GM18502 (cell line): ENCODE data around the gene UBE2E2.
"Not testable (repeated sequence)": the region's sequence is repeated elsewhere in the genome, so short reads cannot be mapped to it uniquely, and the experiment has no call there.

ENCODE experiments used
- ATAC-seq: cut with Tn5 transposase; IDR thresholded peaks from one replicate; pipeline ENCODE4 v1.9.1; 2021; ENCODE audit warnings: mild to moderate bottlenecking; ENCODE audit not compliant: unreplicated experiment, poor library complexity

The UBE2E2 gene

DNA sequence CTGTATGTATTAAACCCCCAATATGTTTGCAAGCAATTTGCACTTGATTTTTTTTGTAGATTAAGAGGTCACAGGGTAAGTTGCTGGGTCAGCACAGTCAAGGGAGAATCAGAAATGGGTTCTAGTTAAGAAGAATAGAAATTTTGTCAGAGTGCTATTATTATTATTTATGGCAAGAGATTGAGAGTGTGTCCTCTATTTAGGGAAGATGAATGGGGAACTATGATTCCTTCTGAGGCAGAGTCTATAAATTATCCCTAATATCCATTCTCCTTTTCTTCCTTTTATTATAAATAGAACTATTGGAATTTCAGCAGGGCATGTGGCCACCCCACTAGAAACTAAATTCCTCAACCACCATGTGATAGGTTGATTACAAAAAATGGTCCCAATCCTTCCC, 392.7 kb downstream of the UBE2E2 start:
- no peak for ATAC-seq

DNA sequence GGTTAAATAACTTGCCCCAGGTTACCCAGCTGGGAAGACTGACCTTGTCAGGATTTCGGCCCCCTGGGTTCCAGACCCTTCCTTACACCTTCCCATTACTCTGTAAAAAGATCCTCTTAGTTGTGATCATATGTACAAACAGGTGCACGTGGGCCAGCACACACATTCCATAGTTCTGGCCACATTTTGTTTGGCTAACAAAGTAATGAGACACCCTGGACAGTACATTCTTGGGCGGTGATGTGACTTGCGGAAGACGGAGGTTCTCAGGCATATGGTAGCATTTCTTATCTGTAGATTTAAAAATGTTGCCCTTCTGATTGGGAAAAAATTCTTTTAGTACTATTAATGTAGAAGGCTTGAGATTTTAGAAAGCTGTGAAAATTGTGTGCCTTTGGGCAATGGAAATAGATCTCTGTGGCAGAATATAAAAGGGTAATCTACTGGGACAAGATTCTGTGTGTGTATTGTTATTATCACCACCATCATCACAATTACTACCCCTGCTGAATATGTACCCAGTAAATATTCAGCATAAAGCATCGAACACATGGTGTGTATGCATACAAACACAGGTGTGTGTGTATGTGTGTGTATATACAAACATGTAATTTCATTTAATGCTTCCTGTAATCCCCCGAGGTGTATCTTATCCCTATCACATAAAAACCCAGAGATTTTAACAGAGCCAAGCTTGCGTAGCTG, 397.2 kb downstream of the UBE2E2 start:
- ATAC-seq, result no peak

DNA sequence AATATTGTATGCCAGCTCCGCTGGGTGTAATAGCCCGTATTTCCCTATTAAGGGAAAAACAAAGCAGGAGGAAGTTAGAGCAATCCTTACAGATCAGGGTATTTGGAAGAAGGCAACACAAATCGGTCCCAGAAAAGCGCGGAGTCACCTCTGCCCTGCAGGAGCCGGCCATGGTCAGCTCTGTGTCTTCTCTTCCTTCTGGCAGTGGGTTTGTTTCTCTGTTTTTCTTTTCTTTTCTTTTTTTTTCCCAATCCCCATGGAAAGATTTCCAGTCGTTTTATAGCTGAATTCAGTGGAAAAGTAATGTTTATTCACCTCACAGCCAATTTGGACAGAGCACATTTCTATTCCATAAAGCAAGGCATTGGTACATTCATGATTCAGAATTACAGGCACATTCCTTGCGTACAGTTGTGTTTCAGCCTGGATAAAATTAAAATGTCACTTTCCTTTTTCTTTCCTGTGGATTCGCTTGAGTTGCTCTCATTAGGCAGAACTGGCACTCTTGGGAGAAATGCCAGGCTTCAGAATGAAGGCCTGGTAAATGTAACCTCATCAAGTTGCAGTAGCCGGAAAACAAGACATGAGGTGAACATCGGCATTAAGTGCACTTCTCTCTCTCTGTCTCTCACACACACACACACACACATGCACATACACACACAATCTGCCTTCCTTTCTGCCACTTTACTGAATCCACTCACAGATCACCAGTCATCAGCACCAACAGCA, 398.1 kb downstream of the UBE2E2 start:
- ATAC-seq, result no peak

DNA sequence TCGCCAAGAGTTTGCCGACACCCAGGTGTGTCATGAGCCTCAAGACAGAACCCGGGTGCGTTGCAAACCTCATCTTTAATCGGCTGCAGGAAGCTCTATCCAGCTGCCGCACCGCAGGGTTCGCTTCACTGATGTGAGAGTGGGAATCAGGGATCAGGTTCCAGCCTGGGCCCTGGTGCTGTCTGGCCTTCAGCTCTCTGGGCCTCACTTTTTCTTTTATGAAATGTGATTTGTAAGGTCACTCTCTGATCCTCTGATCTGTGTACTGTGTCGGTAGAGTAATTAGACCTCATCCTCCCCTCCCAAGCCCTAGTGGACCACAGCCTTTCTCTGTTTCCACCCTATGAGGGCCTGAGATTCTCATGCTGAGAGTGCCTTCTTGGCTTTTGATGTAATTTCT, 399.8 kb downstream of the UBE2E2 start:
- ATAC-seq, result no peak

DNA sequence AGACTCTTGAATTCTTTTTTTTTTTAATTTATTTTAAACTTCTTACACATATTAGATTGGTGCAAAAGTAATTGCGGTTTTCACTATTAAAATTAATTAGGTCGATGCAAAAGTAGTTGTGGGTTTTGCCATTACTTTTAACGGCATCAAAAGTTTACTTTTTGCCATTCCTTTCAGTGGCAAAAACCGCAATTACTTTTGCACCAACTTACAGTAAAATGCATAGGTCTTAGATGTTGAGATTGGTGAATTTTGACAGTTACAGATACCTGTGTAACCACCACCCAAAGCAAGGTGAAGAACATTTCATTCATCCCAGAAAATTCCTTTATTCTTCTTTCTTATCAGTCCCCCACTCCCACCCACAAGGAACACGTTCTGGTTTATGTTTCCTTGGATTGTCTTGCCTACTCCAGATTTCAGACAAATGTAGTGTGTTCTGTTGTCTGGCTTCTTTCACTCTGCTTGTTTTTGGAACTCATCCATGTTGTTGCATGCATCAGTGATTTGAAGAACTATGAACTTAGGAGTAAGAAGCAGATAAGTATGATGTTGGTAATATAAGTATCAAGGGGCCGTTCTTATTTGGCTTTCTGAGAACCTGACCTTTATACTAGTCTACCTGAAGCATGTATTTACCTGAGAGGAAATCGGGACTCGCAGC, 404.2 kb downstream of the UBE2E2 start:
- ATAC-seq, result no peak

DNA sequence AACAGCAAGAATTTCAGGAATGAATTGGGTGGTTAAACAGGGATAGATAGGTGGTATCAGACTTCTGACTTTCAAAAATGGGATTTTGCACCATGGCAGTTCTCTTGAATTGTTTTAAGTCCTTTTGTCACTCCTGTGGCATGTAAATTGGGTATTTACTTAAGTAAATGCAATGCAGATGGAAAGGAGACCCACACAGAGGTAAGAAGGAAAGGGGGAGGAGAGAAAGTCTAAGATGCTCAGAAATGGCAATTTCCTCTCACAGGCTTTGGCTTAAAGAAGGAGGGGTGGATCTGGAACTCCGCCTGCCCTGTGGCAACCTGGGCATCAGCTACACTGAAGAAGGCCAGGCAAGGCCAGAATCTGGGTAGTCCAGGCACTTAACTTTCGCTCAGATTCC, 405.5 kb downstream of the UBE2E2 start:
- ATAC-seq, result no peak

DNA sequence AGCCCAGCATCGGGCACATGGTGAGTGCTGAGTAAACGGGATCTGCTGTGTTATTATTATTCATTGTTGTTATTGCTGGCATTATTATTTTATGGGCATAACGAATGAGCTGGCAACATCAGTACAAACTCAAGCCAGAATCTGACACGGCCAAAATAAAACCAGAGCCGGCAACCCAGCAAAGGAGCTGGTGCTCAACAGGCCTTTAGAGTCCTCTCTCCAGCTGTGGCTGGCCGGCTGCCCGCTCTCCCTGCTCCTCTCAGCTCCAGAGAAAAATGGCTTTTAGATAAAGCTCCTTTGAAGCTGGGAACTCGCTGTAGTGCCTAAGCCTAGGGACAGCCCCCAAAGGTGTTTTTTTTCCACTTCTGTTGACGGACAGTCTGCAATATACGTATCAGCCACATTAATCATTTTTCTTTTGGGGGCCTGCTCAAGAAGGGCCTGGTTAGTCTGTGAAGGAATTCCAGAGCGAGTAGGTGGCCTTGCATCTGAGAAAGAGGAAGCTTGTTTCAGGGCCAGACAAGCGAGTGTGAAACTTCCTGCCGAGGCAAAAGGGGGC, 408.7 kb downstream of the UBE2E2 start:
- ATAC-seq, result no peak

DNA sequence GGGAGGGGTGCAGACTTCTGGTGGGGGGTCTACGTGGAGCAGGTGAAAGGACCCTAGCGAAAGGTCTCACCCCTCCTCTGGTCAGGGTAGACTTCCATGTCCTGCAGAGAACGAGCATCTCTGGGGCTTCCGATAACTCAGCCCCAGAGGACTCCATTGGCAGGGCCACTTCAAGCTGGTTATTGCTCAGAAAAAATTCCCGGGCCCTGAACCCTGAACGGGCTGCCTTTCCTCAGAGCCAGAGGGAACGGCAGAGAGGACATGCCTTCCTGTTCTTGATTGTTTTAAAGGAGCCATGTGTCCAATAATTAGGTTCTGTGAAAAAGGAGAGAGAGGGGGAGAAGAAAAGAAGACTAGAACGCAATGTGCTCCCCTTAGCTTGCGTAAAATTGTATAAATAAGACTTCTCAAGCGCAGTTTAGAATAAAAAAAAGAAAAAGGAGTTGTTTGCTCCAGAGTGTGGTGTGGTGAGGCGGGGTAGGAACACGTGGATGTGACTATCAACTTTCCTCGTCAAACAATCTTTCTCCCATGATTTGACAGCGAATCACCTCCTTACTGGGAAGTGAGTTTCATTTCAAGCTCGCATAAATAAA, 409.3 kb downstream of the UBE2E2 start:
- ATAC-seq, result no peak

DNA sequence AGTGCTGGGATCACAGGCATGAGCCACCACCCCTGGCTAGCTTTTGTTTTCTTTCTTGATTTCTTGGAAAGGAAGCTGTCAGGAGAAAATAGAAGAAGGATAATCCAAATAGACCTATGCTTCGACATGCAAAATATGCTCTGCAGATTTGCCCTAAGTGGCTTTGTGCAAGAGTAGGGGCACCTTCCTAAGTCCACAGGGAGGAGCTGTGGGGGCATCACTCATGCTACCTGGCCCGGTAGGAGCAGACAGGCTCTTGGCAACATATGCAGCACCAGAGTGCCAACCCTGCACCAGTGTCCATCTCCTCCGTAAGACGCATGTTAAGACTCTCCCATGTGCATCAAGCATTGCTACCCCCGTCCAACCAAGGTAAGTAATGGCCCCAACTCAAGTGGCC, 411.9 kb downstream of the UBE2E2 start:
- no peak for ATAC-seq

DNA sequence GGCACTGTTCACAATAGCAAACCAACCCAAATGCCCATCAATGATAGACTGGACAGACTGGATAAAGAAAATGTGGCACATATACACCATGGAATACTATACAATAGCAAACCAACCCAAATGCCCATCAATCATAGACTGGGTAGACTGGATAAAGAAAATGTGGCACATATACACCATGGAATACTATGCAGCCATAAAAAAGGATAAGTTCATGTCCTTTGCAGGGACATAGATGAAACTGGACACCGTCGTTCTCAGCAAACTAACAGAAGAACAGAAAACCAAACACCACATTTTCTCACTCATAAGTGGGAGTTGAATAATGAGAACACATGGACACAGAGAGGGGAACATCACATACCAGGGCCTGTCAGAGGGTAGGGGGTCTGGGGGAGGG, 415.3 kb downstream of the UBE2E2 start:
- not testable (repeated sequence) for ATAC-seq

DNA sequence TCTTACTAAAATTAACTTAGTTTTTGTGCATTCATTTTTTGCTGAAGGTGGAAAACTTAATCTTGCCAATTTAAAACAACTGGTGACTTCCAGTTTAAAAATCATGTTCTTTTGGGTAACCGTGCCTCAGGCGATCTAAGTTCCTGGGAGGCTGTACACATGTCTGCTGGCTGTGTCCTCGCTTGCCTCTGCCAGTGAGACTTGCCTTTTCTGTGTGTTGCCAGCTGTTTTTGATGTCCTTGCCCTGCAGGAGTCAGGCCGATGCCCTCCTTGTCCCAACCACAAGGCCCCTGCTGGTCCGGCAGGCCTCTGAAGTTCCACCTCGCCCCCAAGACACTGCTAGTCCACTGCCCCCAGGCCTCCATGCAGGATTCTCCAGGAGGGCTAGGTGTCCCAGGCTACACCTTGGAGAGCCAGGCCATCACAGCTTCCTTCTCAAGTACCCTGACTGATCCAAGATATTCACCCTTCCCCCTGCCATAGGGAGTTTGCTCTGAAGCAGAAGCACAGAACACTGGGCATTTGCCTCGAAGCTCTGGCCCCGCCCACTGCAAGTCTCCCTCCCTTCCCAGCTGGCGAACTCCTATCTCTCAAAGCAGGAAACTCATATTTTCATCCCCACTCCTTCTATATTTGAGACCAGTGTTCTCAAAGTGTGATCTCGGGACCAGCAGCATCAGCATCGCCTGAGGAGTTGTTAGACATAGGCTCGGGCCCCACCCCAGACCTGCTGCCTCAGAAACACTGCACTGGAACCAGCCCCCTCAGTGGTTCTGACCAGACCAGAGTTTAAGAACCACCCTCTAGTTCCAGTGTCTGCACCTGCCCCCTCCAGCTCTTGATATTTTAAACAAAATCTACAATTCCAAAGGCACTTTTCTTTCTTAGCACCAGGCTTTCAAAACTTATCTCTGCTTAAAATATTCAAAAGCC, 416.8 kb downstream of the UBE2E2 start:
- ATAC-seq, result no peak

DNA sequence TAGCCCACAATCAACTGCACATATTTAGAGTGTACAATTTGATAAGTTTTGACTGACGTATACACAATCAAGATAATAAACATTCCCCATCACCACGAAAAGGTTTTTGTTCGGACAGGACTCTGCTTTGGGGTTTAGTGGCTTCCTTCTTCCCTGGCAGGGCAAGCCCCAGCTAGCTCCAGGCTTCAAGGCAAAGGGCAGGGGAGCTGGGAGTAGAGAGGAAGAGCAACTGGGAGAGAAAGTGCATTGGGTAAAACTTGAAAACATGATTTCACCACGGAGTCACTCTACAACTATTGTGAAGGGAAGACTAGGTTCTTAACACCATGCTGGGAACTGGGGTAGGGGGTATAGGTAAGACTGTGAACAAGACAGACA, 417.5 kb downstream of the UBE2E2 start:
- ATAC-seq, result no peak

DNA sequence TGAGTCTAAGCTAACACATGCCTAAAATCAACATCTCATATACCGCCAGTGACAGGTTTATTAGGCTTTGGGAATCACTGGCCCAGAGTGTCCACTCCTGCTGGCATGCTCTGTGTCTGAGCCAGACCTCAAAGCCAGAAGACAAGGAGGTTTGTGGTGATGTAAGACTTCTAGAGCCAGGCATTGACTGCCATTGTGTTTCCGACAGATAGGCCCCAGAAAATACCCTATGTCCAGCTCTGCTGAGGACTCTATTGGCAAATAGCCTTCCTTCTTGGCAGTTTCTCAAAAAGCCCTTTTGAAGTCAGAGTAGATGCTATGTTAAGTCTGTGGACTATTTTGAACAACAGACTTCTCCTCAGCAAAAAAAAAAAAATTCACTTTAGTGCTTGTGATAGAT, 420.7 kb downstream of the UBE2E2 start:
- no peak for ATAC-seq

DNA sequence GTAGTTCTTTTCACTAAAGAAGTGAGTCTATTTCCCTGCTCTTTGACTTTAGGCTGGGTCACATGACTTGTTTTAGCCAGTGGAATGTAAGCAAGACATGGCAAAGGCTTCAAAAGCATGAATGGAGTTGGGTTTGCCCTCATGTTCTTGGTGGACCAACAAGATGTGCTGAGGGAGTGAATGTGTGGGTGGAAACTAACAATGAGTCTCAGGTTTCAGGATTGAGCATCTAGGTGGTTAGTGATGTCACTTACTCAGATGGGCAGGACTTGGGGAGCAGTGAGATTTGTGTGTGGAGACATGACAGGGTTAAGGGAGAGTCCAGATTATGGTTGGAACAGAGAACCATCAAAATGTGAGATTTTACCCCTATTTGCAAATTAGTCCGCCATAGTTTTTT, 421.2 kb downstream of the UBE2E2 start:
- ATAC-seq, result no peak

DNA sequence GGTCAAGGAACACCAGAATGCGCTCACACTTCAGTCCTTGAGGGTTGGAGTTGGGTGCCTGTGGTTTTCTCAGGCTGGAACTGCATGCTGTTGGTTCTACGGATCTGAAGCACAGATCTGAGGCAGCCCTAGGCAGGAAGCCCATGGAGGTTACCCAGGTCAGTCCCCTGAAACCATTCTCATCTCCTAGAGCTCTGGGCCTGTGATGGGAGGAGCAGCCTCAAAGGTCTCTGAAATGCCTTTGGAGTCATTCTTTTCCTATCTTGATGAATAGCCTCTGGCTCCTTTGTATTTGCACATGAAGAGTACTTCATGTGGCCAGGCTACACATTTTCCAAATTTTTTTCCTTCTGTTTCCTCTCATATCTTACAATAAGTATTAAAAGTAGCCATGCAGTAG, 423.3 kb downstream of the UBE2E2 start:
- no peak for ATAC-seq

DNA sequence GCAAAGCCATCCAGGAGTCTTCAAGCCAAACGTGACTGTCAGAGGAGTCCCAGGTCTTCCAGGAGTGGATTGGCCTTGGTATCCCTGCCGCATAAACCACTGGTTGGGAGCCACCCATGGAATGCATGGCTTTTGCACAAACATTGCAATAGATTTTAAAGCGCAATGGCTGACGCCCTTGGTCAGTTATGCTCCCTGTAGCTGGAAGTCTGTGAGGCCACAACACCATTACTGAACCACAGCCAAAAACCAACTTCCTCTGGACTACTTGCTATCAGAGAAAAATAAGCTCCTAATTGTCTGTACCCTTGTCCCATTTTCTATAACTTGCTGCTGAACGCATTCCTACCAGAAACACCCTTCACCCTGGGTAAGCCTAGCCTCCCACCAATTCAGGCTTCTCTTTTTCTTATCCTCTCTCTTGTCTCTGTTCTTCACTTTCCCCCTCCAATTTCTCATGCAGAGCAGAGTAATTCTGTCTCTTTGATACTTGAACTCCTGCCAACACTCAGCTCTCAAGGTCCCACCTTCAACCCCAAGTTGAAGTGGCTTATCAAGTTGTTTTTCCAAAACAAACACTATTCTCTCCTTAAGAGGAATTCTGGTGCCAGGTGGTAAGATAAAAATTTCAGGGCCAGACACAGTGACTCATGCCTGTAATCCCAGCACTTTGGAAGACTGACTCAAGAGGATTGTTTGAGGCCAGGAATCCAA, 426.2 kb downstream of the UBE2E2 start:
- ATAC-seq, result no peak

DNA sequence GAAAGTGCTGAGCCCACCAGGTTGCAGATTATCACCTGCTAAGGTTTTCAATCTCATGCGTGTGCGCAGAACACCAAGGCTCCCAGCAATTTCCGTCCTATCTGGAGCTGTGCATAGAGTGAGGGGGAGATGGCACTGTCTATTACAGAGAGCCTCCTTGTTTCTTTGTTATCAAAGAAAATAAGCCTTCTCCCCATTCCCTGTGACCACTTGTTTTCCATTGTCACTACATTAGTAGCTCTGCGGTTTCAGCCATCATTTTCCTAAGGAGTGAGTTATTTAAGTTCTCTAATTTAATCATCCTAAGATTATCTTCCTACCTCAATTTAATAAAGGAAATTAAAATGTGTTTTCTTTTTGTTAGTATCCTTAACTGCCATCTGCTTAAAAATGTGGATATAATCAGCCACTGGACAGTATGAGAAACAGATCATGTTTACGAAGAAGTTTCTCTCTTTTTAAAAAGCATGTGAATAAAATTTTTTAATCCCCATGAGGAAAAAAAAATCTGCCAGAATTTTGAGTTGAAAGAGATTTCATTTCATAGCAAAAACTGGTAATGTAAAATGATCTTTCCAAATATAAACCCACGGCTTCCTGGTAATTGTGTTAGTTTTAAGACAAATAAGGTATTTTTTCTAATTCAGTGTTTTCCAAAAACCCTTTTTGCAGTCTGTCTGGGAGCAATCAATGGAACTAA, 430.3 kb downstream of the UBE2E2 start:
- ATAC-seq, result no peak

DNA sequence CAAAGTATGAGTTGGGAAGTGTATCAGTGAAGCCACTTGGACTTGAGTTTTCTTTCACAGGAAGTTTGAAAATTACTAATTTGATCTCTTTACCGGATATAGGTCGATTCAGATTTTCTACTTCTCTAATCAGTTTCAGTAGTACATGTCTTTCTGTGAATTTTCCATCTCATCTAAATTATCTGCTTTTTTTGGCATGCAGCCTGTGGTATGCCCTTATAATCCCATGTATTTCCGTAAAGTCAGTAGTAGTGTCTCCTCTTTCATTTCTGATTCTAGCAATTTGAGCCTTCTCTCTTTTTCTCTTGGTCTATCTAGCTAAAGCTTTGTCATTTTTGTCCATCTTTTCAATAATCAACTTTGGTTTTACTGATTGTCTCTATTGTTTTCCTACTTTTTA, 434.2 kb downstream of the UBE2E2 start:
- no peak for ATAC-seq
